Lung (tissue), 12 donors: Measurements from ENCODE around the gene PTRHD1. TPM values are rescaled to one million over a fixed set of nuclear protein-coding genes. Genes with fewer than 3 reads are reported as not detected.

Experiments used
- ATAC-seq: fragments of 200-7000 bp; cut with Tn5 transposase; one replicate; pipeline ENCODE4 v1.9.1; 2020; ENCODE audit warnings: moderate number of reproducible peaks; ENCODE audit not compliant: insufficient read depth, low FRiP score
- DNase-seq, 3 donors: peaks; one replicate each; pipeline ENCODE4 v3.0.0-alpha.2; 2013 to 2017
- H3K27ac ChIP-seq, 2 donors: one replicate each; pipeline ENCODE4 v1.5.1; 2013; ENCODE audit warnings: mild to moderate bottlenecking in 2 of 2, moderate library complexity in 2 of 2, control low read depth in 1 of 2, inconsistent platforms in 1 of 2, low read depth in 1 of 2, low read length in 1 of 2
- H3K27me3 ChIP-seq, 3 donors: one replicate each; pipeline ENCODE4 v1.5.1; 2013; ENCODE audit warnings: low read length in 2 of 3; ENCODE audit not compliant: control insufficient read depth in 3 of 3, insufficient read depth in 3 of 3
- H3K36me3 ChIP-seq, 4 donors: one replicate each; pipeline ENCODE4 v1.5.1; 2013; ENCODE audit warnings: low read length in 4 of 4, mild to moderate bottlenecking in 1 of 4, moderate library complexity in 1 of 4; ENCODE audit not compliant: control insufficient read depth in 4 of 4, insufficient read depth in 4 of 4
- H3K4me1 ChIP-seq, 5 donors: one replicate each; pipeline ENCODE4 v1.5.1; 2013; ENCODE audit warnings: low read length in 5 of 5, mild to moderate bottlenecking in 2 of 5, moderate library complexity in 1 of 5; ENCODE audit not compliant: control insufficient read depth in 5 of 5, insufficient read depth in 5 of 5
- H3K4me3 ChIP-seq: one replicate; pipeline ENCODE4 v1.5.1; 2013; ENCODE audit warnings: mild to moderate bottlenecking, control low read depth, moderate library complexity
- H3K9ac ChIP-seq, 2 donors: one replicate each; pipeline ENCODE4 v1.5.1; 2013; ENCODE audit warnings: low read length in 2 of 2, control low read depth in 1 of 2; ENCODE audit not compliant: insufficient read depth in 1 of 2
- H3K9me3 ChIP-seq, 4 donors: one replicate each; pipeline ENCODE4 v1.5.1; 2013; ENCODE audit warnings: low read length in 3 of 4, mild to moderate bottlenecking in 1 of 4, moderate library complexity in 1 of 4; ENCODE audit not compliant: control insufficient read depth in 4 of 4, insufficient read depth in 3 of 4
- CTCF ChIP-seq: IDR thresholded peaks from 2 replicates; pipeline ENCODE4 v1.5.1; 2012; ENCODE audit warnings: mild to moderate bottlenecking; ENCODE audit errors: control extremely low read depth, extremely low read depth
- WGBS, 2 donors: extraction: QIAGEN DNeasy Blood & Tissue Kit; methylation state at CpG; one replicate each; pipeline ENCODE4 v1.1.7; 2013; 5-methylcytosine and 5-hydroxymethylcytosine counted together
- polyA plus RNA-seq, 2 donors: library from polyadenylated mRNA; stranded (reverse); fragments of 200-250 nt; gene quantifications; one replicate each; pipeline ENCODE4 v1.2.1, GENCODE V29; 2013
- total RNA-seq, 2 donors: library from RNA; depleted of rRNA in 1 of 2; stranded (reverse); fragments of >200 nt in 1 of 2; gene quantifications; one replicate each; pipeline ENCODE4 v1.2.1, GENCODE V29; 2014 to 2021
- donor health status: control.
- donor health status: control.
- donor health status: Bipolar disorder and iron deficiency.
- donor health status: healthy.
- donor health status: DM: yes; HTN: yes; CAD: no.

PTRHD1 gene
- total and polyA plus RNA-seq, 4 donors: 22.3 to 39.2 (median 32.3) TPM

- WGBS, 2 donors: 77 to 92% methylated on average over 2 of the region's 2 CpGs
- H3K36me3 ChIP-seq: peaks cover 18 to 31% (median 20%) of the 10 kb centered on the region in 4 donors
- peaks cover 0 to 2% (median 0%) of the 10 kb centered on the region in 5 donors for H3K4me1 ChIP-seq
- H3K27me3 ChIP-seq: no peaks in the 10 kb centered on the region
- ATAC-seq: no peak
- TF ChIP-seq CTCF: no peak
- DNase-seq: no peak
- H3K4me3 ChIP-seq: no peak overlapping the region
- H3K27ac ChIP-seq: no peak overlapping the region
- H3K9ac ChIP-seq: no peak overlapping the region
- H3K9me3 ChIP-seq: no peaks in the 10 kb centered on the region
Measured at GRCh38 chr2:24762518-24762917, 30.7 kb downstream of the PTRHD1 start.

GRCh38 chr2:24761866-24762265 is 31.3 kb downstream of the PTRHD1 start:
- no peaks in the 10 kb centered on the region for H3K27me3 ChIP-seq
- H3K4me1 ChIP-seq: peaks cover 0 to 2% (median 0%) of the 10 kb centered on the region in 5 donors
- no peak overlapping the region for H3K9ac ChIP-seq
- no peak for ATAC-seq
- no peaks in the 10 kb centered on the region for H3K9me3 ChIP-seq
- H3K27ac ChIP-seq: no peak overlapping the region
- TF ChIP-seq CTCF: no peak
- H3K36me3 ChIP-seq: peaks cover 18 to 31% (median 22%) of the 10 kb centered on the region in 4 donors
- H3K4me3 ChIP-seq: no peak overlapping the region
- WGBS, 2 donors: 90 to 96% methylated on average over 5 of the region's 5 CpGs
- no peak for DNase-seq

GRCh38 chr2:24756789-24757188 is 36.4 kb downstream of the PTRHD1 start:
- TF ChIP-seq CTCF: no peak
- H3K9ac ChIP-seq: no peak overlapping the region
- no peaks in the 10 kb centered on the region for H3K4me1 ChIP-seq
- ATAC-seq: no peak
- peaks cover 21 to 45% (median 27%) of the 10 kb centered on the region in 4 donors for H3K36me3 ChIP-seq
- H3K9me3 ChIP-seq: no peaks in the 10 kb centered on the region
- WGBS, 2 donors: 90 to 93% methylated on average over 1 of the region's 1 CpG
- DNase-seq: no peak
- H3K27ac ChIP-seq: no peak overlapping the region
- H3K27me3 ChIP-seq: no peaks in the 10 kb centered on the region
- no peak overlapping the region for H3K4me3 ChIP-seq
